ENCODE measurements around the gene MLLT6. TPM values are rescaled to one million over a fixed set of nuclear protein-coding genes. Genes with fewer than 3 reads are reported as not detected.

MLLT6 gene
- total and polyA plus RNA-seq, 2 of the 13 experiments (the other 11 are each of a cell fraction or from before 2014, with no cell fraction given), result 50.7 to 69.5 TPM

DNA sequence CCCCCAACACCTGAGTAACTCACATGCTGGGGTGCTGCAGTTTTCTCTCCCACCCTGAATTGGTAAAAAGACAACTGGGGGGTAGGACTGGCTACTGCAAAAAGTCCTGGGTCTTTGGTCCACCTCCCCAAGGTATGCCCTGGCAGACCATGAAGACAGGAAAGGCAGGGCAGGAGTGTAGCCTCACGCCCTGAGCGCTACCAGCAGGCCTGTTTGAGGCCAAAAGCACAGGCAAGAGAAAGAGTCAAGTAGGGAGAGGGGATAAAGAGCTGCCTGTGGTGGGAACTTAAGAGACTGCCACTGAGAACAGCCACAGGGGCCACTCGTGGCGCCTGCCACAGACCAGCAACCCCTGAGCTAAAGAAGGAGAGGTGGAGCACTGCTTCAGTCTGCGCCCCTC, 61.3 kb downstream of the MLLT6 start (continued):
- TF ChIP-seq, protein P1, sequence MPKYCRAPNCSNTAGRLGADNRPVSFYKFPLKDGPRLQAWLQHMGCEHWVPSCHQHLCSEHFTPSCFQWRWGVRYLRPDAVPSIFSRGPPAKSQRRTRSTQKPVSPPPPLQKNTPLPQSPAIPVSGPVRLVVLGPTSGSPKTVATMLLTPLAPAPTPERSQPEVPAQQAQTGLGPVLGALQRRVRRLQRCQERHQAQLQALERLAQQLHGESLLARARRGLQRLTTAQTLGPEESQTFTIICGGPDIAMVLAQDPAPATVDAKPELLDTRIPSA (CRISPR knock-in tag; IDR thresholded peaks at IDR 0.05; ENCODE audit: borderline replicate concordance), result no peak
- TF ChIP-seq, protein P2, sequence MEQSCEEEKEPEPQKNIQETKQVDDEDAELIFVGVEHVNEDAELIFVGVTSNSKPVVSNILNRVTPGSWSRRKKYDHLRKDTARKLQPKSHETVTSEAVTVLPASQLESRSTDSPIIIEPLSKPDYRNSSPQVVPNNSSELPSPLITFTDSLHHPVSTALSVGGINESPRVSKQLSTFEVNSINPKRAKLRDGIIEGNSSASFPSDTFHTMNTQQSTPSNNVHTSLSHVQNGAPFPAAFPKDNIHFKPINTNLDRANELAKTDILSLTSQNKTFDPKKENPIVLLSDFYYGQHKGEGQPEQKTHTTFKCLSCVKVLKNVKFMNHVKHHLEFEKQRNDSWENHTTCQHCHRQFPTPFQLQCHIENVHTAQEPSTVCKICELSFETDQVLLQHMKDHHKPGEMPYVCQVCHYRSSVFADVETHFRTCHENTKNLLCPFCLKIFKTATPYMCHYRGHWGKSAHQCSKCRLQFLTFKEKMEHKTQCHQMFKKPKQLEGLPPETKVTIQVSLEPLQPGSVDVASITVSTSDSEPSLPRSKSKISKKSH (CRISPR knock-in tag; IDR thresholded peaks at IDR 0.05; ENCODE audit: borderline replicate concordance), result no peak
- TF ChIP-seq RXRB (CRISPR knock-in tag; IDR thresholded peaks at IDR 0.05; ENCODE audit: borderline replicate concordance), result no peak
- TF ChIP-seq ZNF547 (CRISPR knock-in tag; IDR thresholded peaks at IDR 0.05), result no peak
- peak; percentile 68 for TF ChIP-seq AGO2 (optimal IDR thresholded peaks at IDR 0.05; ENCODE audit: low read depth, low read length)
- no peak for TF ChIP-seq LCORL (IDR thresholded peaks at IDR 0.05)
- TF ChIP-seq LCORL (CRISPR knock-in tag; IDR thresholded peaks at IDR 0.05), result no peak
- TF ChIP-seq ZNF10 (CRISPR knock-in tag; IDR thresholded peaks at IDR 0.05; ENCODE audit: borderline replicate concordance, low read depth), result no peak
- no peak for TF ChIP-seq SMC3 (IDR thresholded peaks at IDR 0.05; ENCODE audit: low read length)
- no peak for TF ChIP-seq ZNF205 (CRISPR knock-in tag; IDR thresholded peaks at IDR 0.05)
- TF ChIP-seq, protein P3, sequence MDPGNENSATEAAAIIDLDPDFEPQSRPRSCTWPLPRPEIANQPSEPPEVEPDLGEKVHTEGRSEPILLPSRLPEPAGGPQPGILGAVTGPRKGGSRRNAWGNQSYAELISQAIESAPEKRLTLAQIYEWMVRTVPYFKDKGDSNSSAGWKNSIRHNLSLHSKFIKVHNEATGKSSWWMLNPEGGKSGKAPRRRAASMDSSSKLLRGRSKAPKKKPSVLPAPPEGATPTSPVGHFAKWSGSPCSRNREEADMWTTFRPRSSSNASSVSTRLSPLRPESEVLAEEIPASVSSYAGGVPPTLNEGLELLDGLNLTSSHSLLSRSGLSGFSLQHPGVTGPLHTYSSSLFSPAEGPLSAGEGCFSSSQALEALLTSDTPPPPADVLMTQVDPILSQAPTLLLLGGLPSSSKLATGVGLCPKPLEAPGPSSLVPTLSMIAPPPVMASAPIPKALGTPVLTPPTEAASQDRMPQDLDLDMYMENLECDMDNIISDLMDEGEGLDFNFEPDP (CRISPR knock-in tag; conservative IDR thresholded peaks at IDR 0.05), result 0 out of 2 replicates have a peak, but pooled peaks have one; percentile 38
- TF ChIP-seq, protein P4, sequence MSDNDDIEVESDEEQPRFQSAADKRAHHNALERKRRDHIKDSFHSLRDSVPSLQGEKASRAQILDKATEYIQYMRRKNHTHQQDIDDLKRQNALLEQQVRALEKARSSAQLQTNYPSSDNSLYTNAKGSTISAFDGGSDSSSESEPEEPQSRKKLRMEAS (IDR thresholded peaks at IDR 0.05), result no peak

Measured in HepG2 (cell line).